DMS153 treated with DMSO at 0.1 percent for 48 hours (cell line): ENCODE results near the gene CYP4F8.

Experiments used
- DNase-seq: peaks from one replicate; lab custom pipeline; 2025; ENCODE audit not compliant: unreplicated experiment; lab: John Stamatoyannopoulos, UW

Gene CYP4F8

DNA sequence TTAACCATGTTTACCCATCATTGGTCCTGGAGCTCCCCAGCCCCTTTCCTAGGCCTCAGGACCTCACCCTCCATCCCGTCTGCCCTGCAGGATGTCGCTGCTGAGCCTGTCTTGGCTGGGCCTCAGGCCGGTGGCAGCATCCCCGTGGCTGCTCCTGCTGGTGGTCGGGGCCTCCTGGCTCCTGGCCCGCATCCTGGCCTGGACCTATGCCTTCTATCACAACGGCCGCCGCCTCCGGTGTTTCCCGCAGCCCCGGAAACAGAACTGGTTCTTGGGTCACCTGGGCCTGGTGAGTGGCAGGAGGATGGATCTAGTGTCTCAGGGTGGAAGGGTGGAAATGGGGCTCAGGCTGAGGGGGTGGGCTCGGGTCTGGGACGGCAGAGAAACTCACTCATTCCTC lies 508 bp downstream of the CYP4F8 start:
- no peak for DNase-seq

DNA sequence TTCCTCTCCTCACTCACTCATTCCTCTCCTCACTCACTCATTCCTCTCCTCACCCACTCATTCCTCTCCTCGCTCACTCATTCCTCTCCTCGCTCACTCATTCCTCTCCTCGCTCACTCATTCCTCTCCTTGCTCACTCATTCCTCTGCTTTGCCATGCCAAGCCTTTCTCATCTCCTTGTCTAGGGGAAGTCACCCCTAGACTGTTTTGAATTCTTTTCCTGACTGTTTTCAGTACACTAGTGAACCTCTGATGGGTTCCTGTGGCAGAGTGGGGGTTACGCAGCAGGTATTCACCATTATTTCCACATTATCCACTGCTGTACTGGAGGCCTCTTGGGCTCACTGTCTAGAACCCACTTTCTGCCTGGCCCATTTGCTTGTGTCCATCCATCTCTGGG lies 1.2 kb downstream of the CYP4F8 start:
- no peak for DNase-seq

DNA sequence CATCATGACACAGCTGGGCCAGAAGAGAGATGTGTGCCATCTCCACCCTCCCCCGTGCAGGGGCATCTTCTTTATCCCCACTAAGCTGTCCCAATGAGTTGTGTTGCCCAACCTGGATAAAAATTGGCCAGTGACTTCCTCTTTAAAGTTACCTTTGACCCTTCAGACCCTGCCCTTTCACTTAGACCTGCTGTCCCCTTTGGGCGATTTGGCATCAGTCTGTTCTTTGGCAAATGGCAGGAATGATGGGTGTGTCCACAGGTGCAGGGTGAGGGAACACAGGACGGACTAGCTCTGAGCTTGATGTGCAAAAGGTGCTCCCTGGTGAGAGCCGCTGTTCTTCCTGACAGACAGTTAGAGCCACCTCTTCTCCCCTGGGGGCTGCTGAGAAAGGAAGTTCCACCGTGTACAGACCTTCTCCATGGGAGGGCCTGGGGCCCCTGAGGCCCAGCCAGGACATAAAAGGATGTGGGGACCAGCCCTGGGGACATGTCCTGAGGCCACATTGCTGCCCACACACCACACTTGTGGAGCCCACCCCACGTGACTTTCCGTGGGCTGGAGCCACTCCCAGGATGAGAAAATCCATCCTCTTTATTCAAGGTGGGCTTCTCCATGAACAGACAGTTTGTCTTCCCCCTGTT lies 1.7 kb downstream of the CYP4F8 start:
- no peak for DNase-seq

DNA sequence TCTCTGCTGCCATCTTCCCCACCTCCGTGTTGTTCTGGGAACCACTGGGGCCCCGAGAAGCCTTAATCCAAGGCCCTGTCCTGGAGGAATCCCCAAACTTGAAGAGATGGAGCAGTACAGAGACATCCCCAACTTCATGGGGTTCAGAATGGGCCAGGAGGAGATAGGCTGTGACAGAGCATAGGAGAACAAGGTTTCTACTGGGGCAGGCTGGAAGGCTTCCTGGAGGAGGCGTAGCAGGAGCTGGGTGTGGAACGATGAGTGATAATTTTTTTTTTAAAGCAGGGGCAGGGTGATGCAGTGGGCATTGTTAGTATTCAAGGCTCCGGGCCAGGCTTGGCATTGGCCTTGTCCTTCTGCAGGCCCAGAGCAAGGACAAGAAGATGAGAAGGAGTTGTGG lies 3.3 kb downstream of the CYP4F8 start:
- DNase-seq: no peak

DNA sequence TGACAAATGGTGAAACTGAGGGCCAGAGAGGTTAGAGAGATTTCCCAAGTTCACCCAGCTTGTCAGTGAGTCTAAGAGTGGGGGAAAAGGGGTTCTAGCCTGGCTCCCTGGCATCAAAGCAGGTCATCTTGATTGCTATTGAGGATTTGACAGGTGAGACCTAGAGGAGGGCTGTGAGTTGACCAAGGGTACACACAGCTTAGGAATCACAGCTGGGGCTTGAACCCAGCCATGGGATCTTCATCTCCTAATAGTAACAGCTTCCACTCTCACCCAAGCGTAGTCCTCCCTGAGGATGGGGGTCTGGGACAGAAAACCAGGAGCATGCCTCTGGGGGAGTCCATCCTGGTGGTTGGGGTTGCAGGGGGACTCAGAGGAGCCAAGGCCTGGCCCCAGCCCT lies 6.8 kb downstream of the CYP4F8 start:
- no peak for DNase-seq

DNA sequence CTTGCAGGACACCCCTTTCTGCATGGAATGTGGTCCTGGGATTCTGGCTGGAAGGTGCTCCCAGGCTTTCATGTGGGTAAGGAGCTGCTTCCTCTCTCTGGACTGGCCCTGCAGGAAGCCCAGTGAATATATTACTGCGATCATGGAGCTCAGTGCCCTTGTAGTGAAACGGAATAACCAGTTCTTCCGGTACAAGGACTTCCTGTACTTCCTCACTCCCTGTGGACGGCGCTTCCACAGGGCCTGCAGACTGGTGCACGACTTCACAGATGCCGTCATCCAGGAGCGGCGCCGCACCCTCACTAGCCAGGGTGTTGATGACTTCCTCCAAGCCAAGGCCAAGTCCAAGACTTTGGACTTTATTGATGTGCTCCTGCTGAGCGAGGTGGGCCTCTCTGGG lies 8.0 kb downstream of the CYP4F8 start:
- no peak for DNase-seq

DNA sequence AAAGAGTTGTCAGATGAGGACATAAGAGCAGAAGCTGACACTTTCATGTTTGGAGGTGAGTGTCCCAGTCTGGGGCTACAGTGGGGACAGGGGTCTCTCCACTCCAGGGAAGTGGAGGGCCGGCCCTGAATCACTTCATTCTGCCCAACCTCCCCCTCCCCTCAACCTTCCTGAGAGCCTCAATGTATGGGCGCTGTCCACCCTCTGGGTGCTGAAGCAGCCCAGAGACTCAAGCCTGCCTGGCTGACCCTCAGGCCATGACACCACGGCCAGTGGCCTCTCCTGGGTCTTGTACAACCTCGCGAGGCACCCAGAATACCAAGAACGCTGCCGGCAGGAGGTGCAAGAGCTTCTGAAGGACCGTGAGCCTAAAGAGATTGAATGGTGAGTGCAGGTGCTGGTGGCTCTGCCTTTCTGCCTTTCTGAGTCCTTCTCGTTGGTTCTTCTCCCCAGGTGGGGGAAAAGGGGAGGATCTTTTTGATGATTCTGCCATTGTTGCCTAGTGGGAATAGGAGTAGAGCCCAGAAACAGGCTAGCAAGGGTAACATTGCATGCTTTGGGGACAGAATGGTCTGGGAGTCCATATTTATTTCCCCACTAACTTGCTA lies 8.8 kb downstream of the CYP4F8 start:
- DNase-seq: no peak

DNA sequence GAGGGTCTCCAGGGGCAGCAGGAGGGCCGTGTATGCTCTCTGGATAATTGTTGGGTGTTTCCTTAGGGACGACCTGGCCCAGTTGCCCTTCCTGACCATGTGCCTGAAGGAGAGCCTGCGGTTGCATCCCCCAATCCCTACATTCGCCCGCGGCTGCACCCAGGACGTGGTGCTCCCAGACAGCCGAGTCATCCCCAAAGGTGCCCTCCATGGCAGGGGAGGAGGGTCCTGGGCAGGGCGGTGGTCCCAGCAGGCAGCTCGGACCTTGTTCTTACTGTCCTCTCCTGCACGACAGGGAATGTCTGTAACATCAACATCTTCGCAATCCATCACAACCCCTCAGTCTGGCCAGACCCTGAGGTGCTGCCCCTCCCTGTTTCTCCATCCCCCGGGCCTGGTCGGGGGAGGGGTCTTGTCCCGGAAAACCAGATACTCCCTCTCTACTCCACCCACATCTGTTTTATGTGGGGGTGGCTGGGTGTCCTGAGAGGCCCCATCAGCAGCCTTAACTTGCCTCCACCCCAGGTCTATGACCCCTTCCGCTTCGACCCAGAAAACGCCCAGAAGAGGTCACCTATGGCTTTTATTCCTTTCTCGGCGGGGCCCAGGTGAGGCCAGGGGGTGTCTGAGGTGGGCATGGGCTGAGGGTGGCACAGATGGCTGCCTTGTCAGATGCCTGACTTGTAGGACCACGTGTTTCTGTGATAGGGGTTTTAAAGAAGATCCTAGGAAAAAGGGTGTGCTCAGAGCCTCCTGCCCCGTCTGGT lies 13.4 kb downstream of the CYP4F8 start:
- DNase-seq: no peak

DNA sequence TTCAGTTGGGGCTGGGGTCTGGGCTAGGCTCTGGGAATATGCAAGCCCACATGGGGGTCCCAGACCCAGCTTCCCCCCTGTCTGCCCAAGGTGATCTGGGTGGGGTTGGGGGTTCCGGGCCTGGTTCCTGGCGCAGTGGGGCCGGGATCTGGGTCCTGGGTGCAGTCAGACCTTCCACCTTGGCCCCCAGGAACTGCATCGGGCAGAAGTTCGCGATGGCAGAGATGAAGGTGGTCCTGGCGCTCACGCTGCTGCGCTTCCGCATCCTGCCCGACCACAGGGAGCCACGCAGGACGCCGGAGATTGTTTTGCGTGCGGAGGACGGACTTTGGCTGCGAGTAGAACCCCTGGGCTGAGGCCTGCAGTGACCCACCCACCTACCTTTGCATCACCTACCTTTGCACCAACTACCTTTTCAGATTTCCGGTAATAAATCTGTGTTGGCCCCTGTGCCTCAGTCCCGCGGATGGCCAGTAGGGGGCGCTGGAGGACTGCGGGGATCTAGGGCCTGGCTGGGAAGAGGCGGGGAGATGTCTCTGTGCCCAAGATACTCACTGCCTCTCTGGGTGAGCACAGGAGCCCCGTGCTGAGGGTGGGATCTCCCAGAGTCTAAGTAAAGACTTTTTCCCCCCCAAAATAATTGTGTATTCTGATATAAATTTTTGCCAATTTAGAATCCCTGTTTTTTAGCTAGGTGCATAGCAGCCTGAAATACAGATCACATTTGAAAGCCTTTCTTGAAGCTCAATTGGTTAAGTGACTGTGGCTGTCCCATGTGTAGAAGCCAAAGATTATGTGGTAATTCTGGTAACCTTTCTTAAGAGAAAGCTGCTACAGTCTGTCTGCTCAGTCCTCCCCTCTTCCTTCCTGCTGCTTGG lies 14.2 kb downstream of the CYP4F8 start:
- DNase-seq: peak; percentile 77

DNA sequence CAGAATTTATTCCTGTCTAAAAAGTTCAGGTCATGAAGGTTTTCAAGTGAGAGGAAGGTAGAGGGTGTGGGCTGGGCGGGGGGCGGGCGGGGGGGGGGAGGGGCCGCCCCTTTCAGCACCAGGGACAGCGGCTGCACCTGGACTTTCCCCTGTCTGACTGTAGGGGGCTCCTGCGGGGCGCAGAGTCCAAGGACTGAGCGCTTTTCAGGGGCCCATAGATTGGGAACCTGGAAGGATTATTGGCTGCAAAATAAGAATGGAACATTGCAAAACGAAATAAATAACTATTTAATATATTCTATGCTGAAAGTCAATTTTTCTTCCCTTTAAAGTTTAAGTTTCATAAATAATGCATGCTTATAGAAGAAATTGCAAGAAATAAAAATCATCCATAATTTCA lies 16.8 kb downstream of the CYP4F8 start:
- no peak for DNase-seq

DNA sequence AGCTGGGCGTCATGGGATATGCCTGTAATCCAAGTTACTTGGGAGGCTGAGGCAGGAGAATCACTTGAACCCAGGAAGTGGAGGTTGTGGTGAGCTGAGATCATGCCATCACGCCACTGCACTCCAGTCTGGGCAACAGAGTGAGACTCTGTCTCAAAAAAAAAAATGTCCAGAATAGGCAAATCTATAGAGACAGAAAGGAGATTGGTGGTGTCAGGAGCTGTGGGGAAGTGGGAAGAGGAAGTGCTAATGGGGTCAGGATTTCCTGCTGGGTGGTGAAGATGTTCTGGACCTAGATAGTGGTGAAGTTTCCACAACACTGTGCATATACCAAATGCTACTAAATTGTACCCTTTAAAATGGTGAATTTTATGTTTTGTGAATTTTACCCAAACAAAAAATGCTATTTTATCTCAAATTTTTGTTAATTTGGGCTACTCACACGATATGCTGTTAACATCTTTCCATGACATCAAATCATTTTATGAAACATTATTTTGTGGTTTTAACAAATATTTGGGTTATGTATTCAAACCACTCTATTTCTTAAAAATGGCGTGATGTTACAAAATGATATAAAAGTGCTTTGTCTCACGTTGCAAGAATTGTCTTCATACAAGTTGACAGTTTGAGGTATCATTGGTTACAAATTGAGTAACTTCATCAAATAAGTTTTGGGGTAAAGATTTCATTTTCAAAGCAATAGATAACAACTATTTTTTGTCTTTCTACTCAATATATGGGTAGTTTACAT lies 18.2 kb downstream of the CYP4F8 start:
- no peak for DNase-seq

DNA sequence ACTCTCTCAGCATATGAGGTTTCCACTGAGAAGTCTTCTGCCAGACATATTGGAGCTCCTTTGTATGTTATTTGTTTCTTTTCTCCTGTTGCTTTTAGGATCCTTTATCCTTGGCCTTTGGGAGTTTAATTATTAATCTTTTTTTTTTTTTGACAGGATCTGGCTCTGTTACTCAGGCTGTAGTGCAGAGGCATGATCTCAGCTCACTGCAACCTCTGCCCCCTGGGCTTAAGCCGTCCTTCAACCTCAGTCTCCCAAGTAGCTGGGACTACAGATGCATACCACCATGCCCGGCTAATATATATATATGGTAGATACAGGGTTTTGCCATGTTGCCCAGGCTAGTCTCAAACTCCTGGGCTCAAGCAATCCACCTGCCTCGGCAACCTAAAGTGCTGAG lies 19.1 kb downstream of the CYP4F8 start:
- no peak for DNase-seq

DNA sequence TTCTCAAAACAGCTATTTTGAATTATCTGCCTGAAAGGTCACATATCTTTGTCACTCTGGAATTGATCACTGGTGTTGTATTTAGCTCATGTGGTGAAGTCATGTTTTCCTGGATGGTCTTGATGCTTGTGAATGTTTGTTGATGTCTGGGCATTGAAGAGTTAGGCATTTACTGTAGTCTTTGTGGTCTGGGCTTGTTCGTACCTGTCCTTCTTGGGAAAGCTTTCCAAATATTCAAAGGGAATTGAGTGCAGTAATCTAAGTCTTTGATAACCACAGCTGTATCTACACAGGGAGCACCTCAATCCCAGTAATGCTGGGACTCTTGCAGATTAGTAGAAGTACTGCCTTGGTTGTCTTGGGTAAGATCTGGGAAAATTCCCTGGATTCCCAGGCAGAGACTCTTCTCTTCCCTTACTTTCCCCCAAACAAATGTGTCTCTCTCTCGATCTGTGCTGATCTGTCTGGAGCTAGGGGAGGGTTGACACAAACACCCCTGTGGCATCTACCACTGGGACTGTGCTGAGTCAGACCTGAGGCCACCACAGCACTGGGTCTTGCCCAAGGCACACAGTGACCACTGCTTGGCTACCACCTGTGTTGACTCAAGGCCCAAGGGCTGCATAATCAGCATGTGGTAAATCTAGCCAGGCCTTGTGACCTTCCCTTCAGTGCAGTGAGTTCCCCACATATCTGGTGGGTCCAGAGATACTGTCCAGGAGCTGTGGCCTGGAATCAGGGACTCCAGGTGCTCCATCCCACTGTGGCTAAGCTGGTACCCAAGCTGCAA lies 20.2 kb downstream of the CYP4F8 start:
- no peak for DNase-seq

DNA sequence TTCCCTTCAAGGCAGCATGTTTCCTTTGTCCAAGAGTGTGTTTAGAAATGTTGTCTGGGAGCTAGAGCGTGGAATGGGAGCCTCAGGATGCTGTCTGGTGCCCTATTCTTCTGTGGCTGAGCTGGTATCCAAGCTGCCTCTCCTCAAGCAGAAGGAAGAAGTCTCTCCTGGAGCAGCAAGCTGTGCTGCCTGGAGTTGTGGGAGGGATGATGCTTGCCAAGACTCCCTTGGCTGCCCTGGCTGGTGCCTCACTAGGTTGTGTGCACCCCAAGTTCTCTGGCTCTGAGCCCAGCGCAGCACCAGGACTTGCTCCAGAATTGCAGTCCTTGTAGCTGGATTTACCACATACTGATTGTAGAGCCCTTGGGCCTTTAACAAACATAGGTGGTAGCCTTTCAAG lies 21.0 kb downstream of the CYP4F8 start:
- no peak for DNase-seq

DNA sequence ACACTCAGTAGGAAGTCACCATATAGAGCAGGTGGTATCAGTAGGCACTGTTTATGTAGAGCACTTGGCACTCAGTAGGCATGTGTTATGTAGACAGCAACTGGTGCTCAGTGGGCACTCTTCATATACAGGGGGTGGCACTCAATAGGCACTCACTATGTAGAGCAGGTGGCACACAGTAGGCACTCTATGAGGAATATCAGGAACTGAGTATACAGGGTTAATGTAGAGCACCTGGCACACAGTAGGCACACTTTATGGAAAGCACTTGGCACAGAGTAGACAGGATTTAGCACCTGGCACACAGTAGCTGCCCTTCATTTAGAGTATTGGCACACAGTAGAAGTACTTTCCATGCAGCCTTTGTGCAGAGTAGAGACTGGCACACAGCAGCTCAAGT lies 24.6 kb downstream of the CYP4F8 start:
- DNase-seq: no peak

DNA sequence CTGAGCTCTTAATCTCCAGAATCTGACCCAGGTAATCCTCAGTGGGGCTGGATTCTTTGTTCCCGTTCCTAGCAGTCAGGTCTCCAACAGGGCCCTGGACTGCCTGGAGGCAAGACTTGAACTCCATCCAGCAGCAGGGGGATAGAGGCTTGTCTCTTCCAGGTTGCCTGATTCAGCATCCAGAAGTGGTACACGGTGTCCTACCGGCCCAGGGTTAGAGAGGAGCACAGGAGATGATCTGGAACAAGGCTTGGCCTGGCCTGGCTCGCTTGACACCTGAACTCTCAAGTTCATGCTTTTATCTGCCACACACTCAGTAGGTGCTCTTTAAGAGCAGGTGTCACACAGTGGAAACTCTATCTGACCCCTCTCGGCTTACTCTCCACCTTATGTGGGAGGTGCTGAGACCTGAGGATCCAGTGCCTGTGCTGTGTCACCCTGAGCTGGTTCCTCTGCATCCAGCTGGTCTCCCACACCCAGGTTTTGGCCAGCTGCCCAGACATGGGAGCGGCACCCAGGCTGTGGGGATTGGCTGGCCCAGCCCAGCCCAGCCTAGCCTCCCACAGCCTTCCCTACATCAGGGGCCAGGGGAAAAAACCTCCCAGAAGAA lies 25.4 kb downstream of the CYP4F8 start, which contains the start of gene CYP4F3:
TSS of gene CYP4F3 (plus strand) at position 604 of the 610 bp plus-strand sequence. CDS start 519 bp downstream, outside the sequence.
- DNase-seq: peak; percentile 78

DNA sequence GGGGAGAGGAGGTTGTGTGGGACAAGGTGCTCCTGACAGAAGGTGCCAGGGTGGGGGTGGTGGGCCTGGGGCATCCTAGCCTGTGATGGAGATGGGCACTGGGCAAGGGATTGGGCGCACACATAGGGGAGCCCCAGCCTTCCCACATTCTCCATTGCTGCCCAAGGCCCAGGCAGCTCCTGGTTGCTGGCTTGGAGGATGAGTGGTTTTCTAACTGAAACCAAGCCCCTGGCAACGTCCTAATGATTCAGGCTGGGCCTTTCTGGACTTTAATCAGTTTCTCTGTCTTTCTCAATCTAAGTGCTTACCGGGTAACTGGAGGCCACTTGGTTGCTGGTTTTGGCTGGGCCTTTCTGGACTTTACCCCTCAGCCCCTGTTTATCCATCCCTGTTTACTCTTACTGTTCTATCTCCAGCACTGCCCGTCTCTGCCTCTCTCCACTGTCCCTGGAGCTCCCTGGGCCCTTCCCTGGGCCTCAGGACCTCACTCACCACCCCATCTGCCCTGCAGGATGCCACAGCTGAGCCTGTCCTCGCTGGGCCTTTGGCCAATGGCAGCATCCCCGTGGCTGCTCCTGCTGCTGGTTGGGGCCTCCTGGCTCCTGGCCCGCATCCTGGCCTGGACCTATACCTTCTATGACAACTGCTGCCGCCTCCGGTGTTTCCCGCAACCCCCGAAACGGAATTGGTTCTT lies 26.0 kb downstream of the CYP4F8 start:
- no peak for DNase-seq

DNA sequence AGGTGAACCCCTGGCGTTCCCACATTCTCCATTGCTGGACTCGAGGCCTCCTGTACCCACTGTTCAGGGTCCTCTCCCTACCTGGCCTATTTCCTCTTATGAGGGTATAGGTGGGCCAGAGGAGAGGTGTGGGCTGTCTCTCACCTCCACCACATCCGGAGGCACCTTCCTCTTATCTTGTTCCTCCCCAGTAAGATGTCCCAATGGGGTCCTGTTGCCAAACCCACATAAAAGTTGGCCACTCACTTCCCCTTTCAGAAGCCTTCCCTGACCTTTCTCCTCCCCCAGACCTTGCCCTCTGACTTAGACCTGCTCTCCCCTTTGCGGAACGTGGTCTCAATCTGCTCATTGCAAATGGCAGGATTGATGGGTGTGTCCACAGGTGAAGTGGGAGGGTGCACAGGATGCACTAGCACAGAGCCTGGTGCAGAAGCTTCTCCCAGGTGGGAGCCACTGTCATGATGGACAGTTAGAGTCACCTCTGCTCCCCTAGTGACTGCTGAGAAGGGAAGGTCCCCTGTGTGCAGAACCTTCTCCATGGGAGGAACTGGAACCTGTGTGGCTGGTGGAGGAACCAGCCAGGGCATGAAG lies 27.0 kb downstream of the CYP4F8 start:
- DNase-seq: no peak
